Kidney tubule cell (primary cell): ENCODE results near the gene SLC25A13.
A peak's percentile ranks its signal among the peaks of the same experiment; 100 is the strongest.

Source experiments
- DNase-seq: peaks from one replicate; pipeline ENCODE4 v3.0.0-alpha.2; 2018; ENCODE audit warnings: low spot score

The SLC25A13 gene

DNA sequence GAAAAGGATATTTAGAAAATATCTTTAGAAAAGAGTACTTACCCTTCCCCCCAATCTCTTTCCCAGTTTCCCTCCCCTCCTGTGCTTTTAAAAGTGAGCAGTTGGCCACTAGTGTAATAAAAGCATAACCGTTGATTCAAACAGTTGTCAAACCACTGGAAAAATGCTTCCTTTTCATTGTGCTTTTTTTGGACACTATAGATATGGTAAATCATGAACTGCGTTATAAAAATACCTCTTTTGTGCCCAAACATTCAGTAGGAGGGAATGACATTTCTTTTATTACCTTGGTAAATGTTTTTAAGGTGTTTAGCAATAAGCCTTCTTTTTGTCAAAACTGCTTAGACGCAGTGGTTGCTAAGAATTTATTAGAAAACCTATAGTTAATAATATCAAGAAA, 232.4 kb downstream of the SLC25A13 start:
- no peak for DNase-seq

DNA sequence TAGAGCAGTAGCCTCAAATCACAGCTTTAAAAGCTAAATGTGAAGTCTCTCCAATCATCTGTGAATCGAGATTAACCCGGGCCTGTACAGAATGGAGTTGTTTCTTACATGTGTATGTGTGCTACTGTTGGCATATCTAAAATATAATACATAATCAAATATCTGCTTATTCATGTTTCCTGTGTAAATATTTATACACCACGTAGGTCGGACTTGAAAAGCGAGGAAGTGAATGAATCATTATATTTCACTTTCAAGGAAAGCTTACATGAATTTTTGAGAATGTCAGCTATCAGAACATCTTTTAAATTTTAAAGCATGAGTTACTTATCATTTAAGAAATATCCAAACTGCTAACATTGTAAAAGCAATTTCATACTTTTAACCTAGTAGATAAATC, 233.3 kb downstream of the SLC25A13 start:
- no peak for DNase-seq

DNA sequence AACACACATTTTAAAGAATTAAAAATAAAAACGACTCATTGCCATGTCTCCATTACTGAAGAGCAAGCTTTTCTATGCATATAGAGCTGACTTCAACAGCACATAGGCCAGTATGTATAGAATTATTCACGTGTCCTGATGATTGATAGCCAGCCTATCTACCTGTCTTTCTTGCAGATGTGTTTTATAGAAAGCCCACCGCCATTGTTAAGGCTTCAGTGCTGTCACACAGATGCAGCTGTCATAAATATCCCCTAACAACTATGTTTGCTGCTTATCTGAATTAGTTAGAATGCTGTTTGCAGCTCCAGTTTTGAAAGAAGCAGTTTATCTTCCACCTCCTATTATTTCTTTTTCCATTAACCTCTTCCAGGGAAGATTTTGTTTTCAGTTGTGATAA, 235.9 kb downstream of the SLC25A13 start:
- no peak for DNase-seq

- DNase-seq: peak; percentile 88
These were observed 236.9 kb downstream of the SLC25A13 start for GRCh38 chr7:96084881-96085553.

- no peak for DNase-seq
These were observed 241.9 kb downstream of the SLC25A13 start for GRCh38 chr7:96080027-96080426.

DNA sequence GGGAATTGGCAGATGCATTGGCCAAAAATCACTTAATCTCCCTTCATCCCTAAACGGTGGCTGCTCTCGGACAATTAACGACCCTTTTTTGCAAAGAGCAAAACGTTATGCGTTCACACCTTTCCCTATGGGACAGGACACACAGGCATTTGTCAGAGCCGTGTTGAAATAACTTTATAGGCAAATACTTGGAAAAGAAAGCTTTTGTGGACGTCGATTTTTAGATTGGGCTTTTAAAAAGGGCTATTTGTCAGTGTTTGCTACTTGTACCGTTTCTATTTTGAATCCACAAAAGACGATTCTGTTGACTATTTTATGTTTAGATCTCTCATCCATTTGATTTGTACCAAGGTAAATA, 245.6 kb downstream of the SLC25A13 start:
- DNase-seq: no peak

GRCh38 chr7:96075510-96076349, 246.2 kb downstream of the SLC25A13 start:
- peak; percentile 58 for DNase-seq

- DNase-seq: no peak
These were observed 247.0 kb downstream of the SLC25A13 start for GRCh38 chr7:96074871-96075270.
